ENCODE measurements around the gene ZFHX3.

- TF ChIP-seq, protein P1, sequence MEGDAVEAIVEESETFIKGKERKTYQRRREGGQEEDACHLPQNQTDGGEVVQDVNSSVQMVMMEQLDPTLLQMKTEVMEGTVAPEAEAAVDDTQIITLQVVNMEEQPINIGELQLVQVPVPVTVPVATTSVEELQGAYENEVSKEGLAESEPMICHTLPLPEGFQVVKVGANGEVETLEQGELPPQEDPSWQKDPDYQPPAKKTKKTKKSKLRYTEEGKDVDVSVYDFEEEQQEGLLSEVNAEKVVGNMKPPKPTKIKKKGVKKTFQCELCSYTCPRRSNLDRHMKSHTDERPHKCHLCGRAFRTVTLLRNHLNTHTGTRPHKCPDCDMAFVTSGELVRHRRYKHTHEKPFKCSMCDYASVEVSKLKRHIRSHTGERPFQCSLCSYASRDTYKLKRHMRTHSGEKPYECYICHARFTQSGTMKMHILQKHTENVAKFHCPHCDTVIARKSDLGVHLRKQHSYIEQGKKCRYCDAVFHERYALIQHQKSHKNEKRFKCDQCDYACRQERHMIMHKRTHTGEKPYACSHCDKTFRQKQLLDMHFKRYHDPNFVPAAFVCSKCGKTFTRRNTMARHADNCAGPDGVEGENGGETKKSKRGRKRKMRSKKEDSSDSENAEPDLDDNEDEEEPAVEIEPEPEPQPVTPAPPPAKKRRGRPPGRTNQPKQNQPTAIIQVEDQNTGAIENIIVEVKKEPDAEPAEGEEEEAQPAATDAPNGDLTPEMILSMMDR (IDR thresholded peaks at IDR 0.05) = no peak
- TF ChIP-seq EZH2 (IDR thresholded peaks at IDR 0.05; ENCODE audit: borderline replicate concordance, insufficient read depth, low read depth, low read length, poor library complexity, severe bottlenecking) = no peak
Observed at GRCh38 chr16:72922714-72923113, 125.2 kb downstream of the ZFHX3 start.

Data from B cell (primary cell).